BE2C (cell line): ENCODE data around the gene ZNF362. TPM values are rescaled to one million over a fixed set of nuclear protein-coding genes. Genes with fewer than 3 reads are reported as not detected.

ENCODE experiments used
- DNase-seq: peaks from one replicate; pipeline ENCODE4 v3.0.0-alpha.2; 2020
- H3K27me3 ChIP-seq: fragments of 250-450 bp; sonication (Bioruptor Pico); 2 replicates; pipeline ENCODE4 v1.5.1; 2020; ENCODE audit warnings: mild to moderate bottlenecking
- H3K36me3 ChIP-seq: fragments of 250-450 bp; sonication (Bioruptor Pico); 2 replicates; pipeline ENCODE4 v1.5.1; 2020; ENCODE audit warnings: mild to moderate bottlenecking
- H3K4me1 ChIP-seq: fragments of 250-450 bp; sonication (Bioruptor Pico); 2 replicates; pipeline ENCODE4 v1.5.1; 2020
- H3K4me3 ChIP-seq: 2 replicates; pipeline ENCODE4 v1.5.1; 2011; ENCODE audit warnings: low read depth, low read length
- H3K9me3 ChIP-seq: fragments of 250-450 bp; sonication (Bioruptor Pico); 2 replicates; pipeline ENCODE4 v1.5.1; 2020
- polyA plus RNA-seq: library from polyadenylated mRNA; unstranded; fragments of >200 nt; gene quantifications from one replicate; pipeline ENCODE4 v1.2.1, GENCODE V29; 2012; ENCODE audit warnings: low read depth, missing spikeins; ENCODE audit not compliant: insufficient read length, insufficient read depth
- TF ChIP-seq, protein P1 (sequence below): IDR thresholded peaks from 2 replicates; pipeline ENCODE4 v1.5.1; 2012; ENCODE audit warnings: mild to moderate bottlenecking, low read depth, low read length

Gene ZNF362, protein sequence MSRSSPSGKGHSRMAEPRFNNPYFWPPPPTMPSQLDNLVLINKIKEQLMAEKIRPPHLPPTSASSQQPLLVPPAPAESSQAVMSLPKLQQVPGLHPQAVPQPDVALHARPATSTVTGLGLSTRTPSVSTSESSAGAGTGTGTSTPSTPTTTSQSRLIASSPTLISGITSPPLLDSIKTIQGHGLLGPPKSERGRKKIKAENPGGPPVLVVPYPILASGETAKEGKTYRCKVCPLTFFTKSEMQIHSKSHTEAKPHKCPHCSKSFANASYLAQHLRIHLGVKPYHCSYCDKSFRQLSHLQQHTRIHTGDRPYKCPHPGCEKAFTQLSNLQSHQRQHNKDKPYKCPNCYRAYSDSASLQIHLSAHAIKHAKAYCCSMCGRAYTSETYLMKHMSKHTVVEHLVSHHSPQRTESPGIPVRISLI
- polyA plus RNA-seq: 31.2 TPM

GRCh38 chr1:33256471-33257206 is at the start of gene ZNF362:
TSS of gene ZNF362 (plus strand) at chr1:33256492. CDS start at chr1:33270575, 14,083 bp downstream.
- DNase-seq: peak; percentile 55
- no peaks in the 10 kb centered on the region for H3K36me3 ChIP-seq

DNA sequence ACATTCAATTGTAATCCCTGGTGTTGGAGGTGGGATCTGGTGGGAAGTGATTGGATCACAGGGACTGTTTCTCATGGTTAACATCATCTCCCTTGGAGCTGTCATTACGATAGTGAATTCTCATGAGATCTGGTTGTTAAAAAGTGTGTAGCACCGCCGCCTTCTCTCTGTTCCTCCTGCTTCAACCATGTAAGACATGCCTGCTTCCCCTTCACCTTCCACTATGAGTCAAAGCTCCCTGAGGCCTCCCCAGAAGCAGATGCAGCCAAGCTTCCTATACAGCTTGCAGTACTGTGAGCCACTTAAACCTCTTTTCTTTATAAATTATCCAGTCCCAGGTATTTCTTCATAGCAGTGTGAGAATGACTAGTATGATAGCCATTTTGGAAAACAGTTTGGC is 44.3 kb upstream of the ZNF362 start:
- Histone ChIP-seq H3K4me1 (no peaks in the 10 kb centered on the region), H3K4me3 (no peak overlapping the region), H3K9me3 (no peaks in the 10 kb centered on the region), H3K27me3 (no peaks in the 10 kb centered on the region), H3K36me3 (no peaks in the 10 kb centered on the region)
- TF ChIP-seq, protein P1, sequence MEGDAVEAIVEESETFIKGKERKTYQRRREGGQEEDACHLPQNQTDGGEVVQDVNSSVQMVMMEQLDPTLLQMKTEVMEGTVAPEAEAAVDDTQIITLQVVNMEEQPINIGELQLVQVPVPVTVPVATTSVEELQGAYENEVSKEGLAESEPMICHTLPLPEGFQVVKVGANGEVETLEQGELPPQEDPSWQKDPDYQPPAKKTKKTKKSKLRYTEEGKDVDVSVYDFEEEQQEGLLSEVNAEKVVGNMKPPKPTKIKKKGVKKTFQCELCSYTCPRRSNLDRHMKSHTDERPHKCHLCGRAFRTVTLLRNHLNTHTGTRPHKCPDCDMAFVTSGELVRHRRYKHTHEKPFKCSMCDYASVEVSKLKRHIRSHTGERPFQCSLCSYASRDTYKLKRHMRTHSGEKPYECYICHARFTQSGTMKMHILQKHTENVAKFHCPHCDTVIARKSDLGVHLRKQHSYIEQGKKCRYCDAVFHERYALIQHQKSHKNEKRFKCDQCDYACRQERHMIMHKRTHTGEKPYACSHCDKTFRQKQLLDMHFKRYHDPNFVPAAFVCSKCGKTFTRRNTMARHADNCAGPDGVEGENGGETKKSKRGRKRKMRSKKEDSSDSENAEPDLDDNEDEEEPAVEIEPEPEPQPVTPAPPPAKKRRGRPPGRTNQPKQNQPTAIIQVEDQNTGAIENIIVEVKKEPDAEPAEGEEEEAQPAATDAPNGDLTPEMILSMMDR: no peak
- DNase-seq: no peak

More at GRCh38 chr1:33256471-33257206, at the start of gene ZNF362:
- no peaks in the 10 kb centered on the region; the same call in 1 of the 2 replicates for H3K4me1 ChIP-seq
- TF ChIP-seq, protein P1: no peak
- H3K4me3 ChIP-seq: peak within 1 kb of the TSS; percentile 72
- no peaks in the 10 kb centered on the region for H3K9me3 ChIP-seq
- H3K27me3 ChIP-seq: no peaks in the 10 kb centered on the region

DNA sequence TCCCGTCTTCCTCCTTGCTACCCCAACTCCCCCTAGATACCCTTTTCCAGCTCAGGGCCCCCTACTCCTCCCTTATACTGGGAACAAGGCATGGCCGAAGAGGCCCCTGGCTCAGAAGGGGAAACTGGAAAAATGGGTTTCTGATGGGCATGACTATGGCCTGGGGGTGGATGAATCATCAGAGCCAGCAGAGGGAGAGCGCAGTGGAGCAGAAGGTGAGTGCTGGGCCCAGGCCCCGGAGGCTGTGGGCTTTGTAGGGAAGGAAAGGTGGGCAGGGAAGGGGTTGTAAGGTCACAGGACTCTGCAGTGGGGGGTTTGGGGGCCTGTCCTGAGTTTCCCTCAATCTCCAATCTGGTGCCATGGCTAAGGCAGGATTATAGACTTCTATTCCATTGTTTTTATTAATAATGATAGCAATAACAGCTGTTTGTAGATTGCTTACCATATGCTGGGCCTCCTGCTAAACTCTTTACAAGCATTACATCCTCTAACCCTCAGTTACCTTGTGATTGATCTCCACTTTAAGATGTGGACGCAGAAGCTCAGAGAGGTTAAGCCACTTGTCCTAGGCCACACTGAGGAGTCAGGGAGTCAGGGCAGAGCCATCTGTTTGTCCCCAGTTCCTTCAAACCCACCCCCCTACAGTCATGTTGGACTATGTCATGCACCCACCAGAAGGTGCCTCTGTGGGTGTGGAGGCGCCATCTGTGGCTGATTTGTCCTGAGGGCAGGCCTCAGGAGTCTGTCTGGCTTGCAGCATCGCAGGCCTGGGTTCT is 36.2 kb upstream of the ZNF362 start:
- no peak for DNase-seq
- TF ChIP-seq, protein P1: no peak
- Histone ChIP-seq H3K36me3 (no peaks in the 10 kb centered on the region), H3K4me3 (no peak overlapping the region), H3K27me3 (no peaks in the 10 kb centered on the region), H3K9me3 (no peaks in the 10 kb centered on the region), H3K4me1 (no peaks in the 10 kb centered on the region)

- Histone ChIP-seq H3K4me1 (no peaks in the 10 kb centered on the region), H3K36me3 (no peaks in the 10 kb centered on the region), H3K9me3 (no peaks in the 10 kb centered on the region), H3K4me3 (no peak overlapping the region), H3K27me3 (no peaks in the 10 kb centered on the region)
- TF ChIP-seq, protein P1: no peak
- DNase-seq: no peak
Observed at GRCh38 chr1:33220676-33221384, 35.5 kb upstream of the ZNF362 start.

DNA sequence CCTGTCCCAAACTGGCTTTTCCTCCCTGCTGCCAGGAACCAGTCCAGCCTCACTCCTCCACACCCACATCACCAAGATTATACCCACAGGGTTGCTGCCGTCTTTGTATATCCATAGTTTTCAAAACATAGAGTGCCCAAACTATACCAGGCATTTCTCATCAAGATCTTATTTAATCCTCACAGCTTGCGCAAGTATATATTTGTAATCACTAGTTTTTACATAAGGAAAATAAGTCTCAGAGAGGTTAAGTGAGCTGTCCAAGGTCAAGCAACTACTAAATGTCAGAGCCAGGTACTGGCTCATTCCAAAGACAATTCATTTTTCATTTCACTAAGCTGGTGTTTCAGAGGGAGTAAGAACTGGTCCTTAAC is 34.9 kb upstream of the ZNF362 start:
- H3K27me3 ChIP-seq: no peaks in the 10 kb centered on the region
- no peaks in the 10 kb centered on the region for H3K9me3 ChIP-seq
- no peak for DNase-seq
- no peaks in the 10 kb centered on the region for H3K36me3 ChIP-seq
- no peak overlapping the region for H3K4me3 ChIP-seq
- no peaks in the 10 kb centered on the region for H3K4me1 ChIP-seq
- TF ChIP-seq, protein P1: no peak
